Measurements from ENCODE around the gene GREM1. TPM values are rescaled to one million over a fixed set of nuclear protein-coding genes. Genes with fewer than 3 reads are reported as not detected.

GREM1 gene
- total and polyA plus RNA-seq, 5 donors, result 0.11 to 0.56 (median 0.20) TPM

- WGBS, result 66% methylated on average over 2 of the region's 2 CpGs
- H3K27ac ChIP-seq (ENCODE audit: low read length), result no peak overlapping the region
- H3K27me3 ChIP-seq (ENCODE audit: control insufficient read depth, insufficient read depth), result no peaks in the 10 kb centered on the region
- no peaks in the 10 kb centered on the region for H3K4me1 ChIP-seq (ENCODE audit: control insufficient read depth, insufficient read depth, low read length)
- intact Hi-C loops (cut with DNase I), result no loop called here
- DNase-seq (no peak), ATAC-seq (no peak)
- no peak overlapping the region for H3K4me3 ChIP-seq (ENCODE audit: low read length)
- no peaks in the 10 kb centered on the region for H3K9me3 ChIP-seq (ENCODE audit: control insufficient read depth, low read length)
These were observed 39.6 kb downstream of the GREM1 start for GRCh38 chr15:32757426-32757825.

- 75% methylated on average over 1 of the region's 1 CpG for WGBS
These were observed 45.5 kb downstream of the GREM1 start for GRCh38 chr15:32763295-32763694.

GRCh38 chr15:32765236-32765635, 47.4 kb downstream of the GREM1 start:
- Histone ChIP-seq H3K9me3 (ENCODE audit: control insufficient read depth, low read length) (no peaks in the 10 kb centered on the region), H3K27ac (ENCODE audit: low read length) (no peak overlapping the region), H3K4me3 (ENCODE audit: low read length) (no peak overlapping the region), H3K4me1 (ENCODE audit: control insufficient read depth, insufficient read depth, low read length) (no peaks in the 10 kb centered on the region), H3K27me3 (ENCODE audit: control insufficient read depth, insufficient read depth) (no peaks in the 10 kb centered on the region)
- DNase-seq (no peak), ATAC-seq (no peak)
- intact Hi-C loops (cut with DNase I), result no loop called here
- WGBS, result 57% methylated on average over 4 of the region's 4 CpGs

More at GRCh38 chr15:32763295-32763694, 45.5 kb downstream of the GREM1 start:
- no peak overlapping the region for H3K4me3 ChIP-seq (ENCODE audit: low read length)
- H3K27me3 ChIP-seq (ENCODE audit: control insufficient read depth, insufficient read depth), result no peaks in the 10 kb centered on the region
- H3K27ac ChIP-seq (ENCODE audit: low read length), result no peak overlapping the region
- H3K9me3 ChIP-seq (ENCODE audit: control insufficient read depth, low read length), result no peaks in the 10 kb centered on the region
- H3K4me1 ChIP-seq (ENCODE audit: control insufficient read depth, insufficient read depth, low read length), result no peaks in the 10 kb centered on the region
- intact Hi-C loops (cut with DNase I), result no loop called here
- ATAC-seq (no peak), DNase-seq (no peak)

- Histone ChIP-seq H3K4me3 (ENCODE audit: low read length) (no peak overlapping the region), H3K27ac (ENCODE audit: low read length) (no peak overlapping the region), H3K9me3 (ENCODE audit: control insufficient read depth, low read length) (no peaks in the 10 kb centered on the region), H3K4me1 (ENCODE audit: control insufficient read depth, insufficient read depth, low read length) (no peaks in the 10 kb centered on the region), H3K27me3 (ENCODE audit: control insufficient read depth, insufficient read depth) (no peaks in the 10 kb centered on the region)
- intact Hi-C loops (cut with DNase I), result no loop called here
- no peak for DNase-seq
- ATAC-seq, result no peak
- WGBS, result 73% methylated on average over 3 of the region's 3 CpGs
These were observed 48.3 kb downstream of the GREM1 start for GRCh38 chr15:32766101-32766500.

GRCh38 chr15:32767236-32767635, 49.4 kb downstream of the GREM1 start:
- Histone ChIP-seq H3K4me3 (ENCODE audit: low read length) (no peak overlapping the region), H3K4me1 (ENCODE audit: control insufficient read depth, insufficient read depth, low read length) (no peaks in the 10 kb centered on the region), H3K27ac (ENCODE audit: low read length) (no peak overlapping the region), H3K27me3 (ENCODE audit: control insufficient read depth, insufficient read depth) (no peaks in the 10 kb centered on the region), H3K9me3 (ENCODE audit: control insufficient read depth, low read length) (no peaks in the 10 kb centered on the region)
- 82% methylated on average over 1 of the region's 1 CpG for WGBS
- ATAC-seq, result no peak
- intact Hi-C loops (cut with DNase I), result no loop called here
- DNase-seq, result no peak

GRCh38 chr15:32774022-32774421, 56.2 kb downstream of the GREM1 start:
- DNase-seq (no peak), ATAC-seq (no peak)
- 72% methylated on average over 4 of the region's 4 CpGs for WGBS
- intact Hi-C loops (cut with DNase I), result no loop called here
- H3K9me3 ChIP-seq (ENCODE audit: control insufficient read depth, low read length), result no peaks in the 10 kb centered on the region
- H3K27ac ChIP-seq (ENCODE audit: low read length), result no peak overlapping the region
- no peaks in the 10 kb centered on the region for H3K27me3 ChIP-seq (ENCODE audit: control insufficient read depth, insufficient read depth)
- no peak overlapping the region for H3K4me3 ChIP-seq (ENCODE audit: low read length)
- H3K4me1 ChIP-seq (ENCODE audit: control insufficient read depth, insufficient read depth, low read length), result no peaks in the 10 kb centered on the region

GRCh38 chr15:32775103-32775502, 57.3 kb downstream of the GREM1 start:
- H3K4me1 ChIP-seq (ENCODE audit: control insufficient read depth, insufficient read depth, low read length), result no peaks in the 10 kb centered on the region
- H3K27ac ChIP-seq (ENCODE audit: low read length), result no peak overlapping the region
- DNase-seq (no peak), ATAC-seq (no peak)
- no peaks in the 10 kb centered on the region for H3K27me3 ChIP-seq (ENCODE audit: control insufficient read depth, insufficient read depth)
- 56% methylated on average over 3 of the region's 3 CpGs for WGBS
- H3K9me3 ChIP-seq (ENCODE audit: control insufficient read depth, low read length), result no peaks in the 10 kb centered on the region
- intact Hi-C loops (cut with DNase I), result no loop called here
- no peak overlapping the region for H3K4me3 ChIP-seq (ENCODE audit: low read length)

- no peak overlapping the region for H3K27ac ChIP-seq (ENCODE audit: low read length)
- H3K4me3 ChIP-seq (ENCODE audit: low read length), result no peak overlapping the region
- no peaks in the 10 kb centered on the region for H3K9me3 ChIP-seq (ENCODE audit: control insufficient read depth, low read length)
- DNase-seq (no peak), ATAC-seq (no peak)
- H3K27me3 ChIP-seq (ENCODE audit: control insufficient read depth, insufficient read depth), result no peaks in the 10 kb centered on the region
- intact Hi-C loops (cut with DNase I), result no loop called here
- WGBS, result 78% methylated on average over 4 of the region's 4 CpGs
- H3K4me1 ChIP-seq (ENCODE audit: control insufficient read depth, insufficient read depth, low read length), result no peaks in the 10 kb centered on the region
These were observed 60.8 kb downstream of the GREM1 start for GRCh38 chr15:32778391-32779176.

GRCh38 chr15:32781781-32782180, 64.0 kb downstream of the GREM1 start:
- intact Hi-C loops (cut with DNase I), result no loop called here
- 64% methylated on average over 3 of the region's 3 CpGs for WGBS

GRCh38 chr15:32784581-32784980, 66.8 kb downstream of the GREM1 start:
- intact Hi-C loops (cut with DNase I), result no loop called here
- no peak for DNase-seq

More at GRCh38 chr15:32781781-32782180, 64.0 kb downstream of the GREM1 start:
- no peak overlapping the region for H3K27ac ChIP-seq (ENCODE audit: low read length)
- no peak overlapping the region for H3K4me3 ChIP-seq (ENCODE audit: low read length)
- H3K27me3 ChIP-seq (ENCODE audit: control insufficient read depth, insufficient read depth), result no peaks in the 10 kb centered on the region
- no peaks in the 10 kb centered on the region for H3K9me3 ChIP-seq (ENCODE audit: control insufficient read depth, low read length)
- H3K4me1 ChIP-seq (ENCODE audit: control insufficient read depth, insufficient read depth, low read length), result no peaks in the 10 kb centered on the region
- ATAC-seq (no peak), DNase-seq (no peak)

GRCh38 chr15:32786906-32787305, 69.1 kb downstream of the GREM1 start:
- H3K9me3 ChIP-seq (ENCODE audit: control insufficient read depth, low read length), result no peaks in the 10 kb centered on the region
- 66% methylated on average over 7 of the region's 7 CpGs for WGBS
- H3K4me1 ChIP-seq (ENCODE audit: control insufficient read depth, insufficient read depth, low read length), result no peaks in the 10 kb centered on the region
- DNase-seq (no peak), ATAC-seq (no peak)
- H3K27me3 ChIP-seq (ENCODE audit: control insufficient read depth, insufficient read depth), result no peaks in the 10 kb centered on the region
- intact Hi-C loops (cut with DNase I), result no loop called here
- no peak overlapping the region for H3K4me3 ChIP-seq (ENCODE audit: low read length)
- no peak overlapping the region for H3K27ac ChIP-seq (ENCODE audit: low read length)

More at GRCh38 chr15:32784581-32784980, 66.8 kb downstream of the GREM1 start:
- Histone ChIP-seq H3K9me3 (ENCODE audit: control insufficient read depth, low read length) (no peaks in the 10 kb centered on the region), H3K27me3 (ENCODE audit: control insufficient read depth, insufficient read depth) (no peaks in the 10 kb centered on the region), H3K27ac (ENCODE audit: low read length) (no peak overlapping the region), H3K4me3 (ENCODE audit: low read length) (no peak overlapping the region), H3K4me1 (ENCODE audit: control insufficient read depth, insufficient read depth, low read length) (no peaks in the 10 kb centered on the region)
- ATAC-seq, result no peak

- H3K9me3 ChIP-seq (ENCODE audit: control insufficient read depth, low read length), result no peaks in the 10 kb centered on the region
- intact Hi-C loops (cut with DNase I), result no loop called here
- H3K4me1 ChIP-seq (ENCODE audit: control insufficient read depth, insufficient read depth, low read length), result no peaks in the 10 kb centered on the region
- WGBS, result 57% methylated on average over 5 of the region's 5 CpGs
- ATAC-seq (no peak), DNase-seq (no peak)
- H3K27me3 ChIP-seq (ENCODE audit: control insufficient read depth, insufficient read depth), result no peaks in the 10 kb centered on the region
- no peak overlapping the region for H3K27ac ChIP-seq (ENCODE audit: low read length)
- H3K4me3 ChIP-seq (ENCODE audit: low read length), result no peak overlapping the region
These were observed 70.1 kb downstream of the GREM1 start for GRCh38 chr15:32787949-32788348.

Measured in right cardiac atrium (tissue), 5 donors.